H1 (cell line): ENCODE results near the gene DGAT2. TPM values are rescaled to one million over a fixed set of nuclear protein-coding genes. Genes with fewer than 3 reads are reported as not detected.

Experiments used
- CTCF ChIA-PET: fragments of 300-600 bp; sonication (Branson Sonifier 250); formaldehyde crosslinking; loops from one replicate; lab custom pipeline; 2021; ENCODE audit not compliant: partially characterized antibody; lab: Charles Lee
- POLR2A ChIA-PET: fragments of 300-600 bp; sonication (Branson Sonifier 250); formaldehyde crosslinking; loops from one replicate; lab custom pipeline; 2021; ENCODE audit warnings: inconsistent platforms; ENCODE audit not compliant: partially characterized antibody; lab: Charles Lee
- DNase-seq, 2 experiments: peaks; one replicate each; pipeline versions ENCODE4 v3.0.0 to v3.0.0-alpha.2; 2010 to 2022; ENCODE audit warnings: low spot score in 2 of 2, low read depth in 1 of 2, mixed read lengths in 1 of 2
- FAIRE-seq: peaks from 2 replicates; lab custom pipeline; 2011; peaks lifted over from hg19 to GRCh38; lab: Jason Lieb, UNC
- H2AFZ ChIP-seq: 2 replicates; pipeline ENCODE4 v1.8.1; 2012; ENCODE audit warnings: low read length, inconsistent platforms
- H2AK5ac ChIP-seq: 2 replicates; pipeline ENCODE4 v1.6.1; 2013; ENCODE audit warnings: low read depth, low read length
- H2BK120ac ChIP-seq: replicated peaks from 2 replicates; pipeline ENCODE3; 2013; ENCODE audit warnings: low read depth, low read length, inconsistent platforms
- H2BK12ac ChIP-seq: 2 replicates; pipeline ENCODE4 v1.6.1; 2013; ENCODE audit warnings: low read depth, low read length
- H2BK15ac ChIP-seq: 2 replicates; pipeline ENCODE4 v1.6.1; 2013; ENCODE audit warnings: low read length
- H2BK20ac ChIP-seq: 2 replicates; pipeline ENCODE4 v1.6.1; 2013; ENCODE audit warnings: low read length
- H2BK5ac ChIP-seq: 2 replicates; pipeline ENCODE4 v1.6.1; 2013; ENCODE audit warnings: low read depth, low read length
- H3K14ac ChIP-seq: 2 replicates; pipeline ENCODE4 v1.6.1; 2013; ENCODE audit warnings: inconsistent platforms; ENCODE audit not compliant: insufficient read length
- H3K18ac ChIP-seq: 2 replicates; pipeline ENCODE4 v1.6.1; 2013; ENCODE audit warnings: low read length; ENCODE audit errors: extremely low read depth
- H3K23ac ChIP-seq: 2 replicates; pipeline ENCODE4 v1.6.1; 2013; ENCODE audit warnings: inconsistent platforms; ENCODE audit not compliant: insufficient read length
- H3K23me2 ChIP-seq: 2 replicates; pipeline ENCODE4 v1.6.1; 2013; ENCODE audit warnings: low read depth, low read length
- H3K27ac ChIP-seq: 2 replicates; pipeline ENCODE4 v1.6.1; 2011; ENCODE audit warnings: low read depth, low read length, inconsistent platforms
- H3K27me3 ChIP-seq, 4 experiments: replicated peaks in 1 of 4; 1 replicate in 1 of 4; 2 replicates in 3 of 4; pipeline versions ENCODE4 v1.6.1 to v1.8.1; 2011 to 2013; ENCODE audit warnings: low read length in 3 of 4, mild to moderate bottlenecking in 3 of 4, inconsistent platforms in 2 of 4, mixed read lengths in 2 of 4, moderate library complexity in 1 of 4; ENCODE audit not compliant: control insufficient read depth in 3 of 4, insufficient read depth in 3 of 4; ENCODE audit errors: extremely low read depth in 1 of 4
- H3K36me3 ChIP-seq, 4 experiments: 2 replicates each; pipeline versions ENCODE4 v1.6.1 to v1.8.1; 2011 to 2013; ENCODE audit warnings: mild to moderate bottlenecking in 4 of 4, low read length in 3 of 4, moderate library complexity in 2 of 4, control low read depth in 1 of 4, inconsistent platforms in 1 of 4; ENCODE audit not compliant: insufficient read depth in 4 of 4, control insufficient read depth in 2 of 4
- H3K4ac ChIP-seq: replicated peaks from 2 replicates; pipeline ENCODE3; 2013; ENCODE audit warnings: low read length, low read depth, mixed read lengths, inconsistent platforms; ENCODE audit not compliant: insufficient read length
- H3K4me1 ChIP-seq, 4 experiments: replicated peaks in 1 of 4; 1 replicate in 1 of 4; 2 replicates in 3 of 4; pipeline versions ENCODE4 v1.6.1 to v1.8.1; 2011 to 2013; ENCODE audit warnings: low read length in 3 of 4, inconsistent platforms in 2 of 4, mixed read lengths in 1 of 4; ENCODE audit not compliant: insufficient read depth in 4 of 4, control insufficient read depth in 3 of 4
- H3K4me2 ChIP-seq, 2 experiments: 2 replicates each; pipeline versions ENCODE4 v1.6.1 to v1.8.1; 2011 to 2013; ENCODE audit warnings: low read depth in 2 of 2, low read length in 2 of 2, control low read depth in 1 of 2, inconsistent platforms in 1 of 2, mild to moderate bottlenecking in 1 of 2; ENCODE audit not compliant: insufficient read depth in 1 of 2
- H3K4me3 ChIP-seq, 4 experiments: fragments of 200-600, 300-600 bp in 1 of 4; sonication (generic), shearing (Covaris generic), sonication (Bioruptor Twin) in 1 of 4; 2 replicates each; pipeline versions ENCODE4 v1.5.1 to v1.8.1; 2011 to 2016; ENCODE audit warnings: low read length in 4 of 4, low read depth in 3 of 4, control low read depth in 2 of 4, inconsistent platforms in 2 of 4, mild to moderate bottlenecking in 2 of 4, mixed read lengths in 1 of 4, moderate library complexity in 1 of 4; ENCODE audit not compliant: insufficient read depth in 2 of 4; ENCODE audit errors: extremely low read depth in 1 of 4
- H3K56ac ChIP-seq: replicated peaks from 2 replicates; pipeline ENCODE3; 2013; ENCODE audit warnings: low read depth, mild to moderate bottlenecking, mixed read lengths, low read length, inconsistent platforms; ENCODE audit not compliant: insufficient read length
- H3K79me1 ChIP-seq: 2 replicates; pipeline ENCODE4 v1.6.1; 2013; ENCODE audit warnings: low read depth, low read length, control low read depth
- H3K79me2 ChIP-seq, 2 experiments: 2 replicates each; pipeline versions ENCODE4 v1.6.1 to v1.8.1; 2012 to 2013; ENCODE audit warnings: low read length in 2 of 2, mild to moderate bottlenecking in 2 of 2, inconsistent platforms in 1 of 2; ENCODE audit not compliant: insufficient read depth in 2 of 2, control insufficient read depth in 1 of 2
- H3K9ac ChIP-seq, 4 experiments: replicated peaks in 1 of 4; 1 replicate in 1 of 4; 2 replicates in 3 of 4; pipeline versions ENCODE4 v1.6.1 to v1.8.1; 2011 to 2013; ENCODE audit warnings: low read depth in 3 of 4, low read length in 3 of 4, control low read depth in 2 of 4, mild to moderate bottlenecking in 2 of 4, moderate library complexity in 2 of 4, inconsistent platforms in 1 of 4; ENCODE audit errors: extremely low read depth in 1 of 4
- H3K9me3 ChIP-seq, 2 experiments: 2 replicates each; pipeline versions ENCODE4 v1.6.1 to v1.8.1; 2012 to 2013; ENCODE audit warnings: mild to moderate bottlenecking in 2 of 2, moderate library complexity in 2 of 2, control low read depth in 1 of 2, inconsistent platforms in 1 of 2, low read depth in 1 of 2, low read length in 1 of 2, mixed read lengths in 1 of 2; ENCODE audit not compliant: insufficient read depth in 2 of 2
- H4K20me1 ChIP-seq, 2 experiments: replicated peaks in 1 of 2; 2 replicates each; pipeline versions ENCODE3 to v1.8.1; 2011 to 2013; ENCODE audit warnings: inconsistent platforms in 2 of 2, low read length in 2 of 2, mild to moderate bottlenecking in 1 of 2; ENCODE audit not compliant: insufficient read depth in 2 of 2, control insufficient read depth in 1 of 2
- H4K5ac ChIP-seq: 2 replicates; pipeline ENCODE4 v1.6.1; 2013; ENCODE audit warnings: low read length, low read depth, mixed read lengths, inconsistent platforms; ENCODE audit not compliant: insufficient read length
- H4K8ac ChIP-seq: 2 replicates; pipeline ENCODE4 v1.8.0; 2013; ENCODE audit warnings: mild to moderate bottlenecking, moderate library complexity, low read length, inconsistent platforms; ENCODE audit not compliant: insufficient read depth; ENCODE audit errors: extremely low read depth
- H4K91ac ChIP-seq: replicated peaks from 2 replicates; pipeline ENCODE3; 2013; ENCODE audit warnings: low read length, mixed read lengths, inconsistent platforms; ENCODE audit not compliant: insufficient read length
- BACH1 ChIP-seq: IDR thresholded peaks from 2 replicates; pipeline ENCODE4 v1.6.1; 2012; ENCODE audit warnings: low read length, improper control_type of control experiment
- CREB1 ChIP-seq: IDR thresholded peaks from 2 replicates; pipeline ENCODE4 v1.6.1; 2012; ENCODE audit warnings: inconsistent platforms
- E2F6 ChIP-seq: IDR thresholded peaks from 2 replicates; pipeline ENCODE4 v1.6.1; 2012; ENCODE audit warnings: inconsistent platforms
- FOSL1 ChIP-seq: IDR thresholded peaks from 2 replicates; pipeline ENCODE4 v1.6.1; 2011; ENCODE audit warnings: mild to moderate bottlenecking, low read depth, low read length, moderate library complexity; ENCODE audit not compliant: insufficient read depth
- GABPA ChIP-seq: IDR thresholded peaks from 2 replicates; pipeline ENCODE4 v1.6.1; 2011; ENCODE audit warnings: mild to moderate bottlenecking, low read length, moderate library complexity, borderline replicate concordance; ENCODE audit not compliant: insufficient read depth
- KDM5A ChIP-seq: fragments of 200-600 bp; IDR thresholded peaks from 2 replicates; pipeline ENCODE4 v1.7.1; 2012; ENCODE audit warnings: mild to moderate bottlenecking, low read length, inconsistent platforms, mixed read lengths
- POLR2AphosphoS5 ChIP-seq: IDR thresholded peaks from 2 replicates; pipeline ENCODE4 v1.6.1; 2011; ENCODE audit warnings: low read depth, low read length
- RXRA ChIP-seq: IDR thresholded peaks from 2 replicates; pipeline ENCODE4 v1.6.1; 2011; ENCODE audit warnings: low read depth, mild to moderate bottlenecking, low read length, moderate library complexity; ENCODE audit not compliant: insufficient read depth
- SIRT6 ChIP-seq: IDR thresholded peaks from one replicate; pipeline ENCODE4 v1.7.1; 2012; ENCODE audit warnings: low read length, inconsistent platforms
- SP1 ChIP-seq: IDR thresholded peaks from 2 replicates; pipeline ENCODE4 v1.6.1; 2011; ENCODE audit warnings: low read depth, low read length
- SP4 ChIP-seq: IDR thresholded peaks from 2 replicates; pipeline ENCODE4 v1.6.1; 2012; ENCODE audit warnings: low read length, inconsistent platforms
- TBP ChIP-seq: IDR thresholded peaks from 2 replicates; pipeline ENCODE4 v1.6.1; 2011; ENCODE audit warnings: low read depth, low read length, improper control_type of control experiment
- WGBS, 2 experiments: shearing (Covaris generic) in 1 of 2; methylation state at CpG; one replicate each; pipeline versions ENCODE4 v1.1.6 to v1.1.7; 2013 to 2015; ENCODE audit warnings: low lambda C conversion rate in 2 of 2, mixed read lengths in 2 of 2, inconsistent platforms in 1 of 2, low coverage in 1 of 2, missing lambda C conversion rate in 1 of 2; ENCODE audit not compliant: insufficient replicate concordance in 2 of 2, insufficient coverage in 1 of 2, insufficient read length in 1 of 2; ENCODE audit errors: extremely low coverage in 1 of 2, missing lambda C conversion rate in 1 of 2; 5-methylcytosine and 5-hydroxymethylcytosine counted together
- polyA plus RNA-seq, 7 experiments: library from polyadenylated mRNA; depleted of rRNA in 3 of 7; stranded (reverse) in 5 of 7; unstranded in 2 of 7; fragments of >200 nt in 5 of 7; fragments of 200-250 nt in 2 of 7; gene quantifications; 1 replicate in 5 of 7; 2 replicates in 1 of 7; 4 replicates in 1 of 7; pipeline versions ENCODE4 v1.2.1 to v1.2.3, GENCODE V29; 2011 to 2013; ENCODE audit warnings: missing spikeins in 2 of 7, mixed read lengths in 2 of 7
- total RNA-seq: library from RNA; stranded (reverse); fragmentation: NEBNext Ultra II Directional; extraction: Animal tissue kit (Norgen Biotek cat#: 25700); gene quantifications from 2 replicates; pipeline ENCODE4 v1.2.1, GENCODE V29; 2021
- TF ChIP-seq, protein P1 (sequence below): IDR thresholded peaks from 2 replicates; pipeline ENCODE4 v1.6.1; 2012; ENCODE audit warnings: inconsistent platforms

DGAT2 gene
- total and polyA plus RNA-seq, 2 of the 8 experiments (the other 6 are each of a cell fraction or from before 2014, with no cell fraction given): 3.2 to 5.9 TPM

DNA sequence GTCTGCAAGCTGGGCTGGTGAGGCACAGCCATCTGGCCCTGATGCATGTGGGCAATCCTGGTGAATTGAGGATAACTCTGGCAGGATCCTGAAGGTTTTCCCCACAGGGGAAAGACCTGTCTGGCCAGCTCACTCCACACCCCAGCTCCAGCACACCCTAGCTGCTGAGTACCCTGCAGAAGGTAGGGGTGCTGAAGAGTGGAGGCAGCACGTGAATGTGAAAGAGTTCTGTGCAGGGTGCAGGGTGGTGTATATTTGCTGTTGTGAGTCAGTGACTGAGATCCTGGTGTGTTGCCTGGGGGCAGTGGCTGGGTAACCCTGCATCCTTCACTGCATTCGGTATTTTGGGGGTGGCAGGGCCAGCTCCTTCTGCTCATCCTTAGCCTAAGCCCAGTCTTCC, 22.4 kb downstream of the DGAT2 start:
- H4K20me1 ChIP-seq: no peaks in the 10 kb centered on the region
- no peak overlapping the region for H4K5ac ChIP-seq
- H2BK5ac ChIP-seq: no peak overlapping the region
- POLR2A ChIA-PET: interaction anchor here (0.8 kb wide), 1 partner anchor 30 kb away, joined by 3 read pairs; no protein-coding TSS in a partner anchor
- H3K23ac ChIP-seq: no peak overlapping the region
- H3K36me3 ChIP-seq: no peaks in the 10 kb centered on the region
- no peak overlapping the region for H3K27ac ChIP-seq
- H3K4ac ChIP-seq: no peak overlapping the region
- H3K14ac ChIP-seq: no peak overlapping the region
- H4K8ac ChIP-seq: no peak overlapping the region
- no peak overlapping the region for H4K91ac ChIP-seq
- WGBS, 2 experiments: 79% methylated on average over 2 of the region's 2 CpGs; no CpG with 5 or more reads in 1 of the 2 experiments
- no peak overlapping the region for H2BK20ac ChIP-seq
- H2AFZ ChIP-seq: no peak overlapping the region
- H3K4me1 ChIP-seq: 0 out of 7 replicates have a peak, but pooled peaks cover 0 to 4% (median 0%) of the 10 kb centered on the region in 4 experiments
- H2AK5ac ChIP-seq: no peak overlapping the region
- no peak overlapping the region for H3K4me2 ChIP-seq
- FAIRE-seq: no peak
- no peak for DNase-seq
- H3K79me1 ChIP-seq: no peaks in the 10 kb centered on the region
- no peak overlapping the region for H2BK120ac ChIP-seq
- H3K23me2 ChIP-seq: 0 out of 2 replicates have a peak, but pooled peaks cover 1% of the 10 kb centered on the region
- H3K9me3 ChIP-seq: no peaks in the 10 kb centered on the region
- no peak overlapping the region for H2BK15ac ChIP-seq
- no peak overlapping the region for H3K9ac ChIP-seq
- no peak overlapping the region for H3K18ac ChIP-seq
- CTCF ChIA-PET: interaction anchor here (0.7 to 6.2 kb wide), 4 partner anchors 11 to 868 kb away, joined by 3 to 39 read pairs (median 5); no protein-coding TSS in a partner anchor
- no peaks in the 10 kb centered on the region for H3K79me2 ChIP-seq
- no peaks in the 10 kb centered on the region for H3K27me3 ChIP-seq
- H2BK12ac ChIP-seq: no peak overlapping the region
- no peak overlapping the region for H3K56ac ChIP-seq
- H3K4me3 ChIP-seq: no peak overlapping the region
- TF ChIP-seq BACH1 (no peak), GABPA (no peak), POLR2AphosphoS5 (no peak), FOSL1 (no peak), KDM5A (no peak), SIRT6 (no peak), CREB1 (no peak), SP4 (no peak), RXRA (no peak), SP1 (no peak), TBP (no peak), E2F6 (no peak)
- TF ChIP-seq, protein P1, sequence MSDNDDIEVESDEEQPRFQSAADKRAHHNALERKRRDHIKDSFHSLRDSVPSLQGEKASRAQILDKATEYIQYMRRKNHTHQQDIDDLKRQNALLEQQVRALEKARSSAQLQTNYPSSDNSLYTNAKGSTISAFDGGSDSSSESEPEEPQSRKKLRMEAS: no peak
